ENCODE data around the gene HES7.
"Not testable (repeated sequence)": the region's sequence is repeated elsewhere in the genome, so short reads cannot be mapped to it uniquely, and the experiment has no call there.

The HES7 gene

GRCh38 chr17:8103549-8103948 lies 20.4 kb downstream of the HES7 start:
- no peak for DNase-seq (ENCODE audit: low read depth in 2 of 3, low spot score in 1 of 3)

DNA sequence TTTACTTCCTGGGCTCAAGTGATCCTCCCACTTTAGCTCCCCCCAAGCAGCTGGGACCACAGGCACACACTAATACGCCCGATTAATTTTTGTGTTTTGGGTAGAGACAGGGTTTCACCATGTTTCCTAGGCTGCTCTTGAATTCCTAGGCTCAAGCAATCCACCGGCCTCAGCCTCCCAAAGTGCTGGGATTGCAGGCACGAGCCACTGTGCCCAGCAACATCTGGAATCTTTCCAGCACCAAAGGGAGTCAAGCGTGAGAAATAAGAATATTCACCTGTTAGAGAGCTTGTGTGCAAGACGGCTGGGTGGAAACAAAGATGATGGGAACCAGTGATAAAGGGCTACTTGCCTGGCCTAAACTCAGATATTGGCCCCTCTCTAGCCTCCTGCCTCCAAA lies 22.2 kb downstream of the HES7 start:
- DNase-seq (ENCODE audit: low read depth in 2 of 3, low spot score in 1 of 3): no peak

DNA sequence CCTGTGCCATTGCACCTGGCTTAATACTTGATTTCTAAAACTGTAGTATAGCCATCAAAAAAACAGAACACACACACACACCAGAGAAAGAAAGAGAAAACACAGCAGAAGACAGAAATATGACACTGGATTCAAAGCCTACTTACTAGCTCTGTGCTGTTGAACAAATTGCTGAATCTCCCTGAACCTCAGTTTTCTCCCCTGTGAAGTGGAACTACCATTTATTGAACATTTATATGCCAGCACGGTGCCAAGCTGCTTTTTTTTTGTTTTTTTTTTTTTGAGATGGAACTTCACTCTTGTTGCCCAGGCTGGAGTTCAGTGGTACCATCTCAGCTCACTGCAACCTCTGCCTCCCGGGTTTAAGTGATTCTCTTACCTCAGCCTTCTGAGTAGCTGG lies 23.1 kb downstream of the HES7 start:
- DNase-seq (ENCODE audit: low read depth in 2 of 3, low spot score in 1 of 3): no peak

DNA sequence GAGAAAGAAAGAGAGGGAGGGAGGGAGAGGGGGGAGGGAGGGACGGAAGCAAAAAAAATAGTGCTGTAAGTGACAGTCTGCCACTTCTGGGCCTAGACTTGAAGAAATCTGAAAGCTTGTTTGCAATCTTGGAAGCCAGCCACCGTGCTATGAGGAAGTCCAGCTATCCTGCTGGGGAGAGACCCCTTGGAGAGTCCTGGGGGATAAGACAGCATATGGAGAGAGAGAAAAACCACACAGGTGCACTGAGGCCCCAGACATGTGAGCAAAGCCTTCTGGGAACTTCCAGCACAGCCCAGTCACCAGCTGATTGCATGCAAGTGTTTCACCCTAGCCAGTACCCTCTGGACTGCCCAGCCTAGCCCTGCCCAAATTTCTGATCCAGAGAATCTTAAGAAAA lies 23.8 kb downstream of the HES7 start:
- DNase-seq (ENCODE audit: low read depth in 2 of 3, low spot score in 1 of 3): no peak

DNA sequence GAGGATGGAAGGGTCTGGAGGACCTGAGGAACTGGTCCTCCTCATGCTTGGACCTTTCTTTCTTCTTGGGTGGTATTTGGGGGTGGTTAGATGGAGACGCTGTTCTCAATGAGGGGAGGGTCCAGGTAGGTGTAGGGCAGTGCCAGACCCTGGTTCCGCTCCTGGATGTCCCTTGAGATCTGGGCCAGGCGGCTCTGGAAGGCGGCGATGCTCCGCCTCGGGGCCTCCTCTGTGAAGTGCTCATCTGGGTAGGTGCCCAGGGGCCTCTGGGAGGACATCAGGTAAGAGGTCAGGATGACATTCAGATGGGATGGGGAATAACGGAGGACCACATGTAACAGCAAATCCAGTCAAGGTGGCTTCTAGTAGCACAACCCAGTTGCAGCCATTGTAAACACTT lies 27.4 kb downstream of the HES7 start:
- no peak for DNase-seq (ENCODE audit: low read depth in 2 of 3, low spot score in 1 of 3)

GRCh38 chr17:8095361-8095760 lies 28.5 kb downstream of the HES7 start:
- no peak for DNase-seq (ENCODE audit: low read depth in 2 of 3, low spot score in 1 of 3)

DNA sequence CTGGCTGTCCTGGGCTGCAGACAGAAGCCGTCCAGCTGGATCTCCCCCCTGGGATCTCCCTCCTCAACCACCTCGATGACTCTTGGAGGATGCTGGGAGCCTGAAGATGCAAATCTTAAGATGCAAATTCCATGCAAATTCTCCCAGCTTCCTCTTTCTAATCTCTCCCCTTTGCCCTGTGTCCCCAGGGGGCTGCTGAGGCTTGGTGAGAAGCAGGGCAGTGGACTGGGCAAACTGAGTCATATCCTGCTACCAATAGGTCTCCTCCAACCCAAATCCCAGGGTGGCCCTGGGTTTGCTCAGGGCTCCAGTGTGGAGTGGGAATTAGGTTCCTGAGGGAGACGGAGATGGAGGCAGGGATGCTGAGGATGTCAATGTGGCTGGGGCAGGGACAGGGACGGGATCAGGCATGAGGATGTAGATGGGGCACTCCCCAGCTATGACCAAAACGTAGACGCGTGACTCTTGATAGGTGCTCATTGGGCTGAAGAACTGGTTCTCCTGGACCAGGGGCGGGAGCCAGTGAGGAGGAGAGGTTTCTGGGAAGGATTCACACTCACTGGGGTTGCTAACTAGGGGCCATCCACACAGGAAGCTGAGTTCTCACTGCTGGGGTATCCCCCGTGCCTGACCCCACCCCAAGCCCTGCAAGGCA lies 32.7 kb downstream of the HES7 start:
- no peak for DNase-seq (ENCODE audit: low read depth in 2 of 3, low spot score in 1 of 3)

GRCh38 chr17:8089728-8090127 lies 34.2 kb downstream of the HES7 start:
- DNase-seq (ENCODE audit: low read depth in 2 of 3, low spot score in 1 of 3): no peak

DNA sequence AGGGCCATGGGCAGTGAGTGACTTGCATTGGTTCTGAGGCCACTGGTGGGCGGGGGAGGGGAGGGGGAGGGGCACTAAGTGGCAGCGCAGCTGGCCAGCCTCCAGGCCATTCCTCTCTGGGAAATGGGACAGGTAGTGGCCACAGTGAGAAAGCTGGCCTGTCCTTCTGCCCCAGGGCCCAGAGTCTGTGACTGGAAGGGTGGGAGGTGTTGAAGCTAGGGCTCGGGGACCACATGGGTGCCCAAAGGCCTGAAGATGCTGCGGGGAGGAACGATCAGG lies 36.0 kb downstream of the HES7 start:
- DNase-seq (ENCODE audit: low read depth in 2 of 3, low spot score in 1 of 3): no peak

- DNase-seq (ENCODE audit: low read depth in 2 of 3, low spot score in 1 of 3): no peak
Measured at GRCh38 chr17:8087075-8087951, 36.6 kb downstream of the HES7 start, which contains the start of gene ALOX12B. Gene ALOX12B (minus strand): TSS chr17:8087716. CDS start chr17:8087442, 274 bp downstream.

DNA sequence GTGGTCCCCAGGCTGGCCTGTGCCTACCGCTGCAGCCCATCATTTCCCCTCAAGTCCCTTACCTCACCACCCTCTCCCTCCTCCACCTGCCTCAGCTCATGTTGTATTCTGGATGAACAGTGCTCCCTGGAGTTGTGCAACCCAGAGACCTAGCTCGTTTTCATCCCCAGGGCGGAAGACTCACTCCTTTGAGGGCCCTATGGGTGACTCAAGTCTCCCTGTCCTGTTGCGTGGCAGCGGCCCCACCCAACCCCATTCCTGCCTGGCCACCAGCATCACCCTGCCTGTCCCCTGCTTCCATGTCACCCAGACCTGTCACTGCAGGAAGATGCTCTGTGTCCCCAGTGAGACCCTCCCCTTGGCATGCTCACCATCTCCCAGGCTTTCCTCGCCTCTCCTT lies 39.7 kb downstream of the HES7 start:
- no peak for DNase-seq (ENCODE audit: low read depth in 2 of 3, low spot score in 1 of 3)

DNA sequence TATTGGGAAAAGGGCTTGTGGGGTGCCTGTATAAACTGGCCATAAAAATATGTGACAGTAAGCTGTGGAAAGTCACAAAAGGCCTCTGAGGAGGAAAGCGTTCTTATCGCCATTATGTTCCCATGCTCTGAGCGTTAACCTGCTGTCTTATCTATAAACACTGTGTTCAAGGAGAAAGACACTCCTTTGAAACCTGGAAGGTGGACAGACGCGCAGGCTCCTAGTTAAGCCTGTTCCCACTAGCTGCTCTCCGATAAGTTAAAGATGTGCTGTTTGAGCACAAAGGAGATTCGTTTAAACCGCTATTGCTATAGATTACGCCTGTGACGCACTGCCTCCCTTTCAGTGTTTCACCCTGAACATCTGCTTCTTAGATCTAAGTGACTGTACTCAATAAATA lies 41.6 kb downstream of the HES7 start:
- no peak for DNase-seq (ENCODE audit: low read depth in 2 of 3, low spot score in 1 of 3)

GRCh38 chr17:8081876-8082275 lies 42.0 kb downstream of the HES7 start:
- no peak for DNase-seq (ENCODE audit: low read depth in 2 of 3, low spot score in 1 of 3)

- DNase-seq (ENCODE audit: low read depth in 2 of 3, low spot score in 1 of 3): no peak
Measured at GRCh38 chr17:8080799-8081219, 43.1 kb downstream of the HES7 start.

GRCh38 chr17:8080208-8080798 lies 43.6 kb downstream of the HES7 start:
- DNase-seq (ENCODE audit: low read depth in 2 of 3, low spot score in 1 of 3): no peak

DNA sequence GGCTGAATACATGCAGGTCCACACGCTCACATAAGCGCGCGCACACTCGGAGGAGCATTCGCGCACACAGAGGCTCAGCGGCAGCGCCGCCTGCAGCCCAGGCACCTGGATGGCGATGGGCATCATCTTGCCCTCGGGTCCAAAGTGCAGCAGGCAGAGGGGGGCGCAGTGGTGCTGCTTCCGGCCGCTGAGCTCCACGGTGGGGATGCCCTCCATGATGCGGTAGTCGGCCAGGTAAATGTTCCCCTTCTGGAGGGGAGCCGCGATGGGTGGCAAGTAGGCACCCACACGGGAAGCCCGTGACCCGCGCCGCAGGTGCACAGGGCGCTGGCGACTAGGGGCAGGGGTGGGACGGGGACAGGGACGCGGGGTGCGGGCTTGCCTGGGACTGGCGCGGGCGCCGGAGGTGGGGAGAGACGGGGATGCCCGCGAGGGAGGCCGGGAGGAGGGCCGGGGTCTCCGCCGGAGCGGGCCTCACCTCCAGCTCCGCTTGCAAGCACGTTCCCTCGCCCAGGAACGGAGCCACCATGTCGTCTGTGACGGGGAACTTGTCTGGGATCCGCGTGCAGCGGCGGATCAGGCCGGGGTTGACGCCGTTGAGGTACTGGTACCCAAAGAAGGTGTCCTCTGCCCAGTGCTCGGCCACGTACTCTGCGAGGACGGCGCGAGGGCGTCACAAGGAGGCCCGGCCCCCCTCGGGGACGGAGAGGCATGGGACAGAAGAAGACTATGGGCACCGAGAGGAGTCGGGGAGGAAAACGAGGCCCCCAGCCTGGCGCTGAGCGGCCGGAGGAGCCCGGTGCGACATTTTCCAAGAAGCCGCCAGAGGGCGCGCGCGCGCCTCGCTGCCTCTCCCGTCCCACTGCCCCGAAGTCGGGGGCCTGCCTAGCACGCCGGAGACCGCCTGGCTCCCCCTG lies 44.4 kb downstream of the HES7 start:
- DNase-seq (ENCODE audit: low read depth in 2 of 3, low spot score in 1 of 3): peak; percentile 68 to 79 (median 75)

GRCh38 chr17:8077939-8078338 lies 46.0 kb downstream of the HES7 start:
- DNase-seq (ENCODE audit: low read depth in 2 of 3, low spot score in 1 of 3): not testable (repeated sequence)

DNA sequence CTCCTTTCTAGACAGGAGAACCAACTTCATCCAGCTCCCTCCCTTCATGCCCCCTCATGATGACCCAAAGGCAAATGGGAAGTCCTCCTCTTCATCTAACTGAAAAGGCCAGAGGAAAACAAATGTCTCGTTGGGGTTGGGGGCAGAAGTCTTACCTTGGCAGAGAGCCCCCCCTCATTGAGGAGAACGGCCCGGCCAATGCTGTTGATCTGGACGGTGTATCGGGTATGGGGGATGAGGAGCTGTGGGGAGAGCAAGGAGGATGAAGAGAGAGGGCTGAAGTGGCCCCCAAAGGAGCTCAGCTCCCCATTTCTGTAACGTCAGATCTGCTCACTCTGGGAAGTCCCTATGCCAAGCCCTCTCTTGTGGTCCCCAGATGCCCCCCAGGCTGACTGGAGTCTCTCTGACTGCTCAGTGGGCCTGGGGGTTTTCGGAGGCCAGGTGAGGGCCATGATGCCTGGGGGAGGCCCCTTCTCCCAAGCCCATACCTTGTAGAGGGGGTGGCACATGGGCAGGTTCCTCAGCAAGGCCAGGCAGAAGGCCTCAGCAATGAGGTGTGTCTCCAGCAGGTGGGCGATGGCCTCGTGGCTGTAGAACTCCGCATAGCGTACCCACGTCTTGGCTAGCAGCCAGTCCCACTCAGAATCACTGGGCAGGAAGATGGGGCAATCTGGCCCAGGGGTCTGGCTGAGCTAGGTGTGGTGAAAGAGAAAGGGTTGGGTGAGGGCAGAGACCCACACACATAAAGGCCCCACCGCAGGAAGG lies 47.2 kb downstream of the HES7 start:
- DNase-seq (ENCODE audit: low read depth in 2 of 3, low spot score in 1 of 3): no peak

GRCh38 chr17:8075574-8076342 lies 48.1 kb downstream of the HES7 start:
- DNase-seq (ENCODE audit: low read depth in 2 of 3, low spot score in 1 of 3): no peak

DNA sequence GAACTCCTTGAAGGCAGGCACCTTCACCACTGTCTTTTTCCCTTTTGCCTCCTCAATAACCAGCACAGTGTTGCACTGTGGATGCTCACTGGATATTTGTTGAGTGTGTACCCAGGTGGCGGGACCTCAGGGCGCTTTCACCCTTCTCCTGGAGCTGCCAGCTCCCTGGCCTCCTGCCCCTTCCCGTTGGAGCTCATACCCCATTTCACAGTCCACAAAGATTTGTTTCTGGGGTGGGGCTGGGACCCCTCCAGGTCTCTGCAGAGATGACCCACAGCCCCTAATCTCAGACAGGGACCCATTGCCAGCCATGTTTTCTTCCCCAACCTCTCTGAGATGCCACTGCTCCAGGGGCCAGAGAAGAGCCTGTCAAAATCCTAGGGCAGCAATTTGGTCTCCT lies 48.8 kb downstream of the HES7 start:
- no peak for DNase-seq (ENCODE audit: low read depth in 2 of 3, low spot score in 1 of 3)
